ENCODE results near the gene STK24.

Gene STK24

GRCh38 chr13:98505217-98505616 lies 71.7 kb downstream of the STK24 start:
- Histone ChIP-seq H3K79me2 (ENCODE audit: control insufficient read depth, low read length) (peaks cover 99% of the 10 kb centered on the region), H3K27me3 (ENCODE audit: control insufficient read depth, low read length) (no peaks in the 10 kb centered on the region), H3F3A (ENCODE audit: control insufficient read depth, insufficient read depth) (0 out of 2 replicates have a peak, but pooled peaks cover 2% of the 10 kb centered on the region), H3K4me3 (ENCODE audit: low read length) (no peak overlapping the region), H3K9me2 (replicated peaks; ENCODE audit: control insufficient read depth, low read length) (no peaks in the 10 kb centered on the region), H3K27ac (ENCODE audit: low read depth, low read length) (no peak overlapping the region), H3K4me2 (ENCODE audit: low read length) (no peak overlapping the region), H3K36me3 (ENCODE audit: control insufficient read depth, low read length) (peaks cover 46% of the 10 kb centered on the region), H4K20me1 (ENCODE audit: control insufficient read depth, insufficient read depth, low read depth, low read length) (peaks cover 56% of the 10 kb centered on the region), H3K9me3 (ENCODE audit: control insufficient read depth, insufficient read depth, low read length) (no peaks in the 10 kb centered on the region), H3K4me1 (ENCODE audit: control insufficient read depth, low read length) (peaks cover 9% of the 10 kb centered on the region; the same call in 1 of the 2 replicates)
- TF ChIP-seq EZH2phosphoT487 (IDR thresholded peaks at IDR 0.05; ENCODE audit: borderline replicate concordance, low read length) (no peak), CTCF (IDR thresholded peaks at IDR 0.05; ENCODE audit: low read depth, low read length, poor library complexity, severe bottlenecking) (no peak)

DNA sequence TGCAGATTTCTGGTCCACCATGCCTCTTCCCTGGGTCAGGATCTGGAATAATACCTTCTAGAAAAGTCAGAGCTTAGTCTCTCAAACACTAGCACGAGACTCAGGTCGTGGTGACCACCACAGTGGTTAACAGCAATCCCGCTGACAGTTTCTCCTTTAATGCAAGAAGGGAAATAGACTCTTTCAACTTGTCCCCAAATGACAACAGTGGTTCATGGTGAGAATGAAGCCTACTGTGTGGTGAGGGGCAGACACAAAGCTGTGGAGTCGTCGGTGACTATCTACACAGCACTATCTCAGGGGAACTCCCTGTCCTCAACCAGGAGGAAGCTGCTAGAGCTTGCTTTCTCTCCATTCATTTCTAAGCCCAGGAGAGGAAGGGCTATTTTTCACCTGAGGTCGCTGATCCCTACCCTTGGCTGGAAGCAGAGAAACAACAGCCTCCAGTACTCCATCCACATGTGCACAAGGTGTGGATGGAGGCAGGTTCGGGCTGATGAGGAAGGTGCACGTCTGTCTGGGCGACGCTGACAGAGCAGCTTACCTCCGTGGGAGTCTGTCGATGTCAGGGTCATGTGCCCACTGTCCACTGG lies 72.4 kb downstream of the STK24 start:
- Histone ChIP-seq H3K27me3 (ENCODE audit: control insufficient read depth, low read length) (no peaks in the 10 kb centered on the region), H3F3A (ENCODE audit: control insufficient read depth, insufficient read depth) (no peaks in the 10 kb centered on the region), H4K20me1 (ENCODE audit: control insufficient read depth, insufficient read depth, low read depth, low read length) (peaks cover 51% of the 10 kb centered on the region), H3K4me2 (ENCODE audit: low read length) (no peak overlapping the region), H3K9me2 (replicated peaks; ENCODE audit: control insufficient read depth, low read length) (no peaks in the 10 kb centered on the region), H3K79me2 (ENCODE audit: control insufficient read depth, low read length) (peaks cover 99% of the 10 kb centered on the region), H3K4me3 (ENCODE audit: low read length) (no peak overlapping the region), H3K4me1 (ENCODE audit: control insufficient read depth, low read length) (peaks cover 1% of the 10 kb centered on the region; the same call in 1 of the 2 replicates), H3K27ac (ENCODE audit: low read depth, low read length) (no peak overlapping the region), H3K9me3 (ENCODE audit: control insufficient read depth, insufficient read depth, low read length) (no peaks in the 10 kb centered on the region), H3K36me3 (ENCODE audit: control insufficient read depth, low read length) (peaks cover 53% of the 10 kb centered on the region)
- TF ChIP-seq CTCF (IDR thresholded peaks at IDR 0.05; ENCODE audit: low read depth, low read length, poor library complexity, severe bottlenecking) (no peak), EZH2phosphoT487 (IDR thresholded peaks at IDR 0.05; ENCODE audit: borderline replicate concordance, low read length) (no peak)

GRCh38 chr13:98504029-98504351 lies 72.9 kb downstream of the STK24 start:
- Histone ChIP-seq H3K27ac (ENCODE audit: low read depth, low read length) (no peak overlapping the region), H3K4me1 (ENCODE audit: control insufficient read depth, low read length) (no peaks in the 10 kb centered on the region), H3K9me2 (replicated peaks; ENCODE audit: control insufficient read depth, low read length) (no peaks in the 10 kb centered on the region), H3K27me3 (ENCODE audit: control insufficient read depth, low read length) (no peaks in the 10 kb centered on the region), H3K9me3 (ENCODE audit: control insufficient read depth, insufficient read depth, low read length) (no peaks in the 10 kb centered on the region), H3F3A (ENCODE audit: control insufficient read depth, insufficient read depth) (no peaks in the 10 kb centered on the region), H3K79me2 (ENCODE audit: control insufficient read depth, low read length) (peaks cover 99% of the 10 kb centered on the region), H3K4me3 (ENCODE audit: low read length) (no peak overlapping the region), H3K36me3 (ENCODE audit: control insufficient read depth, low read length) (peaks cover 56% of the 10 kb centered on the region), H3K4me2 (ENCODE audit: low read length) (no peak overlapping the region), H4K20me1 (ENCODE audit: control insufficient read depth, insufficient read depth, low read depth, low read length) (peaks cover 48% of the 10 kb centered on the region)
- TF ChIP-seq CTCF (IDR thresholded peaks at IDR 0.05; ENCODE audit: low read depth, low read length, poor library complexity, severe bottlenecking), result no peak
- no peak for TF ChIP-seq EZH2phosphoT487 (IDR thresholded peaks at IDR 0.05; ENCODE audit: borderline replicate concordance, low read length)
